Left renal pelvis (tissue), 4 donors: ENCODE measurements around the gene DAGLA. TPM values are rescaled to one million over a fixed set of nuclear protein-coding genes. Genes with fewer than 3 reads are reported as not detected.

Experiments used
- DNase-seq, 4 donors: peaks; one replicate each; pipeline ENCODE4 v3.0.0-alpha.2; 2013; ENCODE audit warnings: low read depth in 4 of 4, low spot score in 3 of 4
- polyA plus RNA-seq, 4 donors: library from polyadenylated mRNA; unstranded; fragments of 120-200 nt; gene quantifications; one replicate each; pipeline ENCODE4 v1.2.1, GENCODE V29; 2013; ENCODE audit not compliant: insufficient read length in 4 of 4

DAGLA gene
- polyA plus RNA-seq, 4 donors: 3.0 to 4.2 (median 3.3) TPM

- DNase-seq: no peak
These were observed 114.4 kb downstream of the DAGLA start for GRCh38 chr11:61794579-61794978.

- DNase-seq: no peak
These were observed 115.3 kb downstream of the DAGLA start for GRCh38 chr11:61795459-61795858.

- no peak for DNase-seq
These were observed 115.8 kb downstream of the DAGLA start for GRCh38 chr11:61795876-61796526.

Other genes with a start within 250 kb of the DAGLA start
- 1 to 10 TPM; 1.2 to 3.0 (median 1.5) TPM for gene LRRC10B, start 171.6 kb upstream of the DAGLA start, polyA plus RNA-seq
- 1 to 10 TPM; 1.2 to 7.3 (median 5.7) TPM for gene SYT7, start 99.3 kb upstream of the DAGLA start, polyA plus RNA-seq
- 10 to 100 TPM in 3 of 4 donors, 1 to 10 TPM in 1; 7.9 to 26.7 (median 20.9) TPM for gene MYRF, start 72.2 kb downstream of the DAGLA start, polyA plus RNA-seq
- 100 to 1,000 TPM; 169 to 174 (median 172) TPM for gene TMEM258, start 112.2 kb downstream of the DAGLA start, polyA plus RNA-seq
- gene FEN1, start 112.5 kb downstream of the DAGLA start, polyA plus RNA-seq: 10 to 100 TPM; 19.4 to 39.7 (median 37.9) TPM
- gene FADS1, start 136.6 kb downstream of the DAGLA start, polyA plus RNA-seq: 10 to 100 TPM; 33.2 to 46.7 (median 41.1) TPM
- 100 to 1,000 TPM in 2 of 4 donors, 10 to 100 TPM in 2; 83.8 to 142 (median 96.2) TPM for gene FADS2, start 147.9 kb downstream of the DAGLA start, polyA plus RNA-seq
- gene FADS3, start 211.2 kb downstream of the DAGLA start, polyA plus RNA-seq: 10 to 100 TPM; 12.7 to 21.9 (median 18.1) TPM
- 10 to 100 TPM; 15.8 to 43.9 (median 22.7) TPM for gene RAB3IL1, start 237.2 kb downstream of the DAGLA start, polyA plus RNA-seq